Pancreas (tissue), 10 donors: ENCODE results near the gene SOCS1. TPM values are rescaled to one million over a fixed set of nuclear protein-coding genes. Genes with fewer than 3 reads are reported as not detected.
A peak's percentile ranks its signal among the peaks of the same experiment; 100 is the strongest.

Experiments used
- ATAC-seq, 4 donors: fragments of 200-7000 bp; cut with Tn5 transposase; one replicate each; pipeline versions ENCODE4 v1.8.0 to v1.9.1; 2020; ENCODE audit warnings: mild to moderate bottlenecking in 4 of 4, moderate library complexity in 4 of 4
- DNase-seq, 6 donors: peaks; one replicate each; pipeline ENCODE4 v3.0.0-alpha.2; 2020
- FAIRE-seq: peaks from 2 replicates; lab custom pipeline; 2012; peaks lifted over from hg19 to GRCh38; lab: Jason Lieb, UNC
- H3K27ac ChIP-seq, 4 donors: fragments of 200-600 bp; sonication (generic); 1 replicate in 3 of 4; 2 replicates in 1 of 4; pipeline versions ENCODE4 v1.5.0 to v1.8.0; 2020
- H3K27me3 ChIP-seq, 4 donors: fragments of 200-600 bp; one replicate each; pipeline ENCODE4 v1.8.0; 2021
- H3K36me3 ChIP-seq, 3 donors: fragments of 200-600 bp; sonication (generic) in 1 of 3; one replicate each; pipeline versions ENCODE4 v1.5.0 to v1.8.0; 2020 to 2021
- H3K4me1 ChIP-seq, 3 donors: fragments of 200-600 bp; one replicate each; pipeline ENCODE4 v1.8.0; 2021
- H3K4me3 ChIP-seq, 4 donors: fragments of 200-600 bp; sonication (generic) in 2 of 4; one replicate each; pipeline versions ENCODE4 v1.5.0 to v1.8.0; 2020 to 2021
- H3K9me3 ChIP-seq, 4 donors: fragments of 200-600 bp; one replicate each; pipeline ENCODE4 v1.8.0; 2021
- CTCF ChIP-seq, 4 donors: fragments of 200-600 bp; sonication (generic) in 3 of 4; IDR thresholded peaks; one replicate each; pipeline versions ENCODE4 v1.5.0 to v1.8.0; 2021; ENCODE audit warnings: antibody characterized with exemption in 4 of 4
- WGBS, 2 donors: extraction: QIAGEN DNeasy Blood & Tissue Kit; methylation state at CpG; one replicate each; pipeline ENCODE4 v1.1.7; 2013; 5-methylcytosine and 5-hydroxymethylcytosine counted together
- intact Hi-C, 3 donors: fragments of 100-400 bp; cut with DNase I; formaldehyde crosslinking; loops; one replicate each; pipeline versions ENCODE4 v1.11.1 to v1.14.2; 2022
- polyA plus RNA-seq, 2 donors: library from polyadenylated mRNA; stranded (reverse); fragments of 200-250 nt; gene quantifications; one replicate each; pipeline ENCODE4 v1.2.3, GENCODE V29; 2013
- total RNA-seq, 6 donors: library from RNA; stranded (reverse); fragmentation: NEBNext Ultra II Directional in 4 of 6; extraction: Animal tissue kit (Norgen Biotek cat#: 25700) in 4 of 6; gene quantifications; one replicate each; pipeline versions ENCODE4 v1.2.1 to v1.2.4, GENCODE V29; 2021 to 2023
- donor health status: healthy with polysubstance abuse.
- donor health status: DM: no; HTN: no; CAD: no; lungs with moderate emphysema.
- donor health status: DM: no; HTN: no; CAD: no.
- donor health status: control.
- donor health status: control.
- donor health status: Bipolar disorder and iron deficiency.
- donor health status: DM: yes; HTN: yes; CAD: no.
- donor health status: DM: no; HTN: no; CAD: no.
- donor health status: DM: no; HTN: no; CAD: no.
- donor health status: DM: yes; HTN: yes; CAD: no.

Gene SOCS1
- total and polyA plus RNA-seq, 8 donors: 1.3 to 7.9 (median 2.0) TPM

GRCh38 chr16:11260596-11260966 is 4.6 kb upstream of the SOCS1 start:
- Histone ChIP-seq H3K9me3 (no peaks in the 10 kb centered on the region), H3K27ac (no peak overlapping the region), H3K36me3 (no peaks in the 10 kb centered on the region), H3K4me3 (no peak overlapping the region), H3K4me1 (peaks cover 3 to 17% (median 11%) of the 10 kb centered on the region in 3 donors), H3K27me3 (no peaks in the 10 kb centered on the region)
- FAIRE-seq (no peak), DNase-seq (no peak), ATAC-seq (no peak)
- WGBS, 2 donors: 57 to 63% methylated on average over 3 of the region's 3 CpGs
- no peak for TF ChIP-seq CTCF (IDR thresholded peaks at IDR 0.05)
- intact Hi-C loops: no loop called here

- ATAC-seq (no peak), FAIRE-seq (no peak), DNase-seq (no peak)
- H3K27ac ChIP-seq: peak overlapping the region in 2 of 4 donors; percentile 46
- no peaks in the 10 kb centered on the region for H3K27me3 ChIP-seq
- no peak for TF ChIP-seq CTCF (IDR thresholded peaks at IDR 0.05)
- intact Hi-C loops: loop anchor here in 1 of 3 donors (5.0 kb wide), 1 partner anchor 288 kb away; no protein-coding TSS in a partner anchor
- H3K9me3 ChIP-seq: no peaks in the 10 kb centered on the region
- H3K36me3 ChIP-seq: no peaks in the 10 kb centered on the region
- H3K4me3 ChIP-seq: no peak overlapping the region
- 77 to 80% methylated on average over 12 of the region's 12 CpGs for WGBS, 2 donors
- peaks cover 3 to 17% (median 11%) of the 10 kb centered on the region in 3 donors for H3K4me1 ChIP-seq
Measured at GRCh38 chr16:11259655-11260595, 3.9 kb upstream of the SOCS1 start.

GRCh38 chr16:11258553-11259492 is 2.8 kb upstream of the SOCS1 start:
- Histone ChIP-seq H3K4me1 (peaks cover 3 to 17% (median 11%) of the 10 kb centered on the region in 3 donors), H3K27ac (peak overlapping the region in 2 of 4 donors; percentile 46), H3K9me3 (no peaks in the 10 kb centered on the region), H3K27me3 (no peaks in the 10 kb centered on the region), H3K36me3 (no peaks in the 10 kb centered on the region), H3K4me3 (no peak overlapping the region)
- WGBS, 2 donors: 29 to 34% methylated on average over 15 of the region's 15 CpGs
- no peak for ATAC-seq
- no peak for FAIRE-seq
- intact Hi-C loops: loop anchor here in 1 of 3 donors (5.0 kb wide), 1 partner anchor 287 kb away; no protein-coding TSS in a partner anchor
- TF ChIP-seq CTCF (IDR thresholded peaks at IDR 0.05): no peak
- peak in 5 of 6 donors; percentile 43 to 81 (median 66) for DNase-seq

- Histone ChIP-seq H3K27me3 (no peaks in the 10 kb centered on the region), H3K9me3 (no peaks in the 10 kb centered on the region), H3K27ac (peak overlapping the region; percentile 82 to 97 (median 90)), H3K4me3 (peak overlapping the region; percentile 59 to 83 (median 72)), H3K36me3 (no peaks in the 10 kb centered on the region), H3K4me1 (peaks cover 3 to 17% (median 11%) of the 10 kb centered on the region in 3 donors)
- intact Hi-C loops: loop anchor here in 1 of 3 donors (5.0 kb wide), 1 partner anchor 285 kb away; no protein-coding TSS in a partner anchor
- ATAC-seq (peak; percentile 61 to 85 (median 73)), FAIRE-seq (no peak), DNase-seq (peak; percentile 69 to 82 (median 74))
- peak in 3 of 4 donors; percentile 49 to 56 (median 51) for TF ChIP-seq CTCF (IDR thresholded peaks at IDR 0.05)
- WGBS, 2 donors: 14 to 16% methylated on average over 21 of the region's 21 CpGs
Measured at GRCh38 chr16:11257131-11257938, 1.3 kb upstream of the SOCS1 start.
